WERI-Rb-1 (cell line): ENCODE results near the gene GGNBP2.

Experiments used
- DNase-seq: peaks from one replicate; pipeline ENCODE4 v3.0.0-alpha.2; 2020
- H3K27ac ChIP-seq: fragments of 250-450 bp; sonication (Bioruptor Pico); 2 replicates; pipeline ENCODE4 v1.5.1; 2020; ENCODE audit warnings: mild to moderate bottlenecking, moderate library complexity
- H3K27me3 ChIP-seq: fragments of 250-450 bp; sonication (Bioruptor Pico); 2 replicates; pipeline ENCODE4 v1.5.1; 2021; ENCODE audit warnings: mild to moderate bottlenecking, low read depth, moderate library complexity; ENCODE audit not compliant: insufficient read depth, severe bottlenecking
- H3K36me3 ChIP-seq: fragments of 250-450 bp; sonication (Bioruptor Pico); 2 replicates; pipeline ENCODE4 v1.5.1; 2020; ENCODE audit warnings: mild to moderate bottlenecking, moderate library complexity
- H3K4me3 ChIP-seq: 2 replicates; pipeline ENCODE4 v1.5.1; 2011; ENCODE audit warnings: low read depth, mild to moderate bottlenecking, control low read depth, low read length
- H3K9me3 ChIP-seq: fragments of 250-450 bp; sonication (Bioruptor Pico); 2 replicates; pipeline ENCODE4 v1.5.1; 2021; ENCODE audit warnings: mild to moderate bottlenecking, moderate library complexity; ENCODE audit not compliant: severe bottlenecking
- CTCF ChIP-seq: IDR thresholded peaks from 2 replicates; pipeline ENCODE4 v1.5.1; 2011; ENCODE audit warnings: low read depth, mild to moderate bottlenecking, control low read depth, inconsistent platforms, low read length

The GGNBP2 gene

GRCh38 chr17:36509272-36509985 is 35.3 kb upstream of the GGNBP2 start:
- TF ChIP-seq CTCF: no peak
- H3K4me3 ChIP-seq: no peak overlapping the region
- H3K36me3 ChIP-seq: peaks cover 91% of the 10 kb centered on the region
- no peaks in the 10 kb centered on the region for H3K9me3 ChIP-seq
- no peaks in the 10 kb centered on the region for H3K27me3 ChIP-seq
- no peak overlapping the region for H3K27ac ChIP-seq
- DNase-seq: no peak

- Histone ChIP-seq H3K36me3 (peaks cover 89% of the 10 kb centered on the region), H3K27me3 (no peaks in the 10 kb centered on the region), H3K4me3 (no peak overlapping the region), H3K27ac (no peak overlapping the region), H3K9me3 (no peaks in the 10 kb centered on the region)
- TF ChIP-seq CTCF: no peak
- peak; percentile 60 for DNase-seq
Observed at GRCh38 chr17:36510636-36511035, 34.1 kb upstream of the GGNBP2 start.

- Histone ChIP-seq H3K27ac (no peak overlapping the region), H3K27me3 (no peaks in the 10 kb centered on the region), H3K4me3 (no peak overlapping the region), H3K9me3 (no peaks in the 10 kb centered on the region), H3K36me3 (peaks cover 88% of the 10 kb centered on the region)
- no peak for DNase-seq
- no peak for TF ChIP-seq CTCF
Observed at GRCh38 chr17:36511216-36511615, 33.5 kb upstream of the GGNBP2 start.

GRCh38 chr17:36512641-36513040 is 32.1 kb upstream of the GGNBP2 start:
- no peak for TF ChIP-seq CTCF
- Histone ChIP-seq H3K4me3 (no peak overlapping the region), H3K36me3 (peaks cover 85% of the 10 kb centered on the region), H3K9me3 (no peaks in the 10 kb centered on the region), H3K27ac (no peak overlapping the region), H3K27me3 (no peaks in the 10 kb centered on the region)
- DNase-seq: no peak

GRCh38 chr17:36514856-36515255 is 29.9 kb upstream of the GGNBP2 start:
- DNase-seq: no peak
- Histone ChIP-seq H3K4me3 (no peak overlapping the region), H3K36me3 (peaks cover 78% of the 10 kb centered on the region), H3K27ac (no peak overlapping the region), H3K27me3 (no peaks in the 10 kb centered on the region), H3K9me3 (no peaks in the 10 kb centered on the region)
- TF ChIP-seq CTCF: no peak

GRCh38 chr17:36515837-36516236 is 28.9 kb upstream of the GGNBP2 start:
- Histone ChIP-seq H3K36me3 (peaks cover 77% of the 10 kb centered on the region), H3K9me3 (no peaks in the 10 kb centered on the region), H3K4me3 (no peak overlapping the region), H3K27me3 (no peaks in the 10 kb centered on the region), H3K27ac (no peak overlapping the region)
- no peak for DNase-seq
- no peak for TF ChIP-seq CTCF
